Measurements from ENCODE around the gene SZRD1.

The SZRD1 gene

DNA sequence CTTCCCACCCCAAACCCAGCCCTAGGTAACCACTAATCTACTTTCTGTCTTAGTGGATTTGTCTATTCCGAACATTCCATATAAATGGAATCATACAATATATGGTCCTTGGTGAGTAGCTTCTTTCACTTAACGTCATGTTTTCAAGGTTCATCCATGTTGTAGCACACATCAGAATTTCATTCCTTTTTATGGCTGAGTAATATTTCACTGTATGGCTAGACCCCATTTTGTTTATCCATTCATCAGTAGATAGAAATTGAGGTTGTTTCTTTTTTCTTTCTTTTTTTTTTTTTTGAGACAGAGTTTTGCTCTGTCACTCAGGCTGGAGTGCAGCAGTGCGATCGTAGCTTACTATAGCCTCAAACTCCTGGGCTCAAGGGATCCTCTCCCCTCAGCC is 67.0 kb downstream of the SZRD1 start:
- Histone ChIP-seq H3K79me2 (ENCODE audit: insufficient read depth, low read length) (no peaks in the 10 kb centered on the region), H3K9me3 (ENCODE audit: insufficient read depth, low read depth, low read length) (no peaks in the 10 kb centered on the region), H3F3A (ENCODE audit: low read depth) (no peaks in the 10 kb centered on the region), H3K36me3 (ENCODE audit: insufficient read depth, low read length) (no peaks in the 10 kb centered on the region), H3K4me2 (ENCODE audit: low read depth, low read length, poor library complexity, severe bottlenecking) (no peak overlapping the region), H2AFZ (ENCODE audit: low read length) (no peak overlapping the region), H3K4me3 (ENCODE audit: low read length, poor library complexity, severe bottlenecking) (no peak overlapping the region), H3K27me3 (ENCODE audit: insufficient read depth, low read length, poor library complexity, severe bottlenecking) (no peaks in the 10 kb centered on the region), H3K9me2 (replicated peaks; ENCODE audit: low read depth, low read length) (no peaks in the 10 kb centered on the region), H3K9ac (ENCODE audit: low read depth, low read length, poor library complexity, severe bottlenecking) (no peak overlapping the region), H4K20me1 (ENCODE audit: insufficient read depth, low read length, poor library complexity, severe bottlenecking) (no peaks in the 10 kb centered on the region), H3K4me1 (ENCODE audit: insufficient read depth, low read length, poor library complexity, severe bottlenecking) (peaks cover 11% of the 10 kb centered on the region)
- TF ChIP-seq, protein P1, sequence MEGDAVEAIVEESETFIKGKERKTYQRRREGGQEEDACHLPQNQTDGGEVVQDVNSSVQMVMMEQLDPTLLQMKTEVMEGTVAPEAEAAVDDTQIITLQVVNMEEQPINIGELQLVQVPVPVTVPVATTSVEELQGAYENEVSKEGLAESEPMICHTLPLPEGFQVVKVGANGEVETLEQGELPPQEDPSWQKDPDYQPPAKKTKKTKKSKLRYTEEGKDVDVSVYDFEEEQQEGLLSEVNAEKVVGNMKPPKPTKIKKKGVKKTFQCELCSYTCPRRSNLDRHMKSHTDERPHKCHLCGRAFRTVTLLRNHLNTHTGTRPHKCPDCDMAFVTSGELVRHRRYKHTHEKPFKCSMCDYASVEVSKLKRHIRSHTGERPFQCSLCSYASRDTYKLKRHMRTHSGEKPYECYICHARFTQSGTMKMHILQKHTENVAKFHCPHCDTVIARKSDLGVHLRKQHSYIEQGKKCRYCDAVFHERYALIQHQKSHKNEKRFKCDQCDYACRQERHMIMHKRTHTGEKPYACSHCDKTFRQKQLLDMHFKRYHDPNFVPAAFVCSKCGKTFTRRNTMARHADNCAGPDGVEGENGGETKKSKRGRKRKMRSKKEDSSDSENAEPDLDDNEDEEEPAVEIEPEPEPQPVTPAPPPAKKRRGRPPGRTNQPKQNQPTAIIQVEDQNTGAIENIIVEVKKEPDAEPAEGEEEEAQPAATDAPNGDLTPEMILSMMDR (conservative IDR thresholded peaks at IDR 0.05; ENCODE audit: low read length): no peak
- no peak for TF ChIP-seq EZH2phosphoT487 (IDR thresholded peaks at IDR 0.05; ENCODE audit: borderline replicate concordance)

DNA sequence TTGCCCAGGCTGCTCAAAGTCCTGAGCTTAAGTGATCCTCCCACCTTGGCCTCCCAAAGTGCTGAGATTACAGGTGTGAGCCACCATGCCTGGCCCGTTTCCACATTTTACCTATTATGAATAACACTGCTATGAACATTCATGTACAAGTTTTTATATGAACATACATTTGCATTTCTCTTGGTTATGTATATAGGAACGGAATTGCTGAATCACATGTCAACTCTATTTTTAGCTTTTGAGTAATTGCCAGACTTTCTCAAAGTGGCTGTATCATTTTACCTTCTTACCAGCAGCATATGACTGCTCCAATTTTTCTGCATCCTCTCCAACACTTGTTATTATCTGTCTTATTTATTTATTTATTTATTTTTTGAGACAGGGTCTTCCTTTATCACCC is 67.5 kb downstream of the SZRD1 start:
- no peaks in the 10 kb centered on the region for H3K9me2 ChIP-seq (replicated peaks; ENCODE audit: low read depth, low read length)
- H3K79me2 ChIP-seq (ENCODE audit: insufficient read depth, low read length): no peaks in the 10 kb centered on the region
- H4K20me1 ChIP-seq (ENCODE audit: insufficient read depth, low read length, poor library complexity, severe bottlenecking): no peaks in the 10 kb centered on the region
- H3K4me3 ChIP-seq (ENCODE audit: low read length, poor library complexity, severe bottlenecking): no peak overlapping the region
- no peaks in the 10 kb centered on the region for H3K9me3 ChIP-seq (ENCODE audit: insufficient read depth, low read depth, low read length)
- TF ChIP-seq EZH2phosphoT487 (IDR thresholded peaks at IDR 0.05; ENCODE audit: borderline replicate concordance): no peak
- TF ChIP-seq, protein P1 (conservative IDR thresholded peaks at IDR 0.05; ENCODE audit: low read length): no peak
- no peak overlapping the region for H3K9ac ChIP-seq (ENCODE audit: low read depth, low read length, poor library complexity, severe bottlenecking)
- peaks cover 11% of the 10 kb centered on the region for H3K4me1 ChIP-seq (ENCODE audit: insufficient read depth, low read length, poor library complexity, severe bottlenecking)
- H3K4me2 ChIP-seq (ENCODE audit: low read depth, low read length, poor library complexity, severe bottlenecking): no peak overlapping the region
- H3K36me3 ChIP-seq (ENCODE audit: insufficient read depth, low read length): no peaks in the 10 kb centered on the region
- no peaks in the 10 kb centered on the region for H3F3A ChIP-seq (ENCODE audit: low read depth)
- H3K27me3 ChIP-seq (ENCODE audit: insufficient read depth, low read length, poor library complexity, severe bottlenecking): no peaks in the 10 kb centered on the region
- no peak overlapping the region for H2AFZ ChIP-seq (ENCODE audit: low read length)

DNA sequence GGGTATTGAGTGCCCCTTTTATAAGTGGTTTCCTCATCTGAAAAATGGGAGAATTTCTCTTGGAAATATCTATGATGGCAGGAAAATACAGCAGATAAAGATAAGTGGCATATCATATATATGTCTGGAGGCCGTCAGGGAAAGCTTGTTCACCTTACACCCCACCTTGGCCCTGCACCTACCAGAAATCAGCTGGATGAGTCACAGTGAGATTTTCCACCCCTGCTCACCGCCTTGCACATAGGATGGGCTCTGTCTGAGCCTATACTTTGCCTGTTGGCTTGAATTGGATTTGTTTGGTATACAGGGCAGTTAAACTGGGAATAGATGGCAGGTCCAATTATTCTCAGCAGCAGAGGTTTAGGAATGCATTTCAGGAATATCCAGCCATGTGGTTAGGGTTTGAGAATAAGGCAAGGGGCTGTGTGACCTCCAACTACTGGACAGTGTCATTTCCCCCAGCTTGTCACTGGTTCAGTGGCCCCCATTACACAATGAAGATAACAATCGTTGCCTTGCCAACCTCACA is 70.0 kb downstream of the SZRD1 start, which contains the start of gene SPATA21:
TSS of gene SPATA21 (minus strand) at position 479 of the 529 bp plus-strand sequence. CDS start 6,053 bp downstream, outside the sequence.
- H3K4me3 ChIP-seq (ENCODE audit: low read length, poor library complexity, severe bottlenecking): no peak within 1 kb of the TSS
- peaks cover 11% of the 10 kb centered on the region for H4K20me1 ChIP-seq (ENCODE audit: insufficient read depth, low read length, poor library complexity, severe bottlenecking)
- no peak within 1 kb of the TSS for H3K9ac ChIP-seq (ENCODE audit: low read depth, low read length, poor library complexity, severe bottlenecking)
- H3K4me1 ChIP-seq (ENCODE audit: insufficient read depth, low read length, poor library complexity, severe bottlenecking): peaks cover 17% of the 10 kb centered on the region
- no peak for TF ChIP-seq EZH2phosphoT487 (IDR thresholded peaks at IDR 0.05; ENCODE audit: borderline replicate concordance)
- TF ChIP-seq, protein P1 (conservative IDR thresholded peaks at IDR 0.05; ENCODE audit: low read length): no peak
- no peaks in the 10 kb centered on the region for H3F3A ChIP-seq (ENCODE audit: low read depth)
- no peak within 1 kb of the TSS for H3K4me2 ChIP-seq (ENCODE audit: low read depth, low read length, poor library complexity, severe bottlenecking)
- H3K27me3 ChIP-seq (ENCODE audit: insufficient read depth, low read length, poor library complexity, severe bottlenecking): no peaks in the 10 kb centered on the region
- no peak within 1 kb of the TSS for H2AFZ ChIP-seq (ENCODE audit: low read length)
- H3K9me3 ChIP-seq (ENCODE audit: insufficient read depth, low read depth, low read length): no peaks in the 10 kb centered on the region
- H3K79me2 ChIP-seq (ENCODE audit: insufficient read depth, low read length): peaks cover 15% of the 10 kb centered on the region
- H3K36me3 ChIP-seq (ENCODE audit: insufficient read depth, low read length): no peaks in the 10 kb centered on the region
- H3K9me2 ChIP-seq (replicated peaks; ENCODE audit: low read depth, low read length): no peaks in the 10 kb centered on the region
